ENCODE data around the gene MTFR1L. TPM values are rescaled to one million over a fixed set of nuclear protein-coding genes. Genes with fewer than 3 reads are reported as not detected.

MTFR1L gene
- total RNA-seq, 1 experiment from 2014 or later: 31.7 TPM

GRCh38 chr1:25878690-25879089 is 58.9 kb downstream of the MTFR1L start:
- no peak for DNase-seq (ENCODE audit: low spot score)

GRCh38 chr1:25879675-25880074 is 59.9 kb downstream of the MTFR1L start:
- no peak for DNase-seq (ENCODE audit: low spot score)

GRCh38 chr1:25880518-25880917 is 60.8 kb downstream of the MTFR1L start:
- DNase-seq (ENCODE audit: low spot score): no peak

GRCh38 chr1:25881266-25881665 is 61.5 kb downstream of the MTFR1L start:
- no peak for DNase-seq (ENCODE audit: low spot score)

Other genes with a start within 250 kb of the MTFR1L start
- 0.95 TPM in 1 of 2 replicates, not detected in the other for gene MAN1C1, start 203.2 kb upstream of the MTFR1L start, total RNA-seq (2014; rRNA removed; shearing (Covaris generic))
- 27.7 and 32.1 TPM in 2 replicates for gene SELENON, start 19.8 kb upstream of the MTFR1L start, total RNA-seq (2014; rRNA removed; shearing (Covaris generic))
- 8.7 and 12.4 TPM in 2 replicates for gene AUNIP, start 39.5 kb downstream of the MTFR1L start, total RNA-seq (2014; rRNA removed; shearing (Covaris generic))
- 2.8 and 3.2 TPM in 2 replicates for gene PAQR7, start 55.8 kb downstream of the MTFR1L start, total RNA-seq (2014; rRNA removed; shearing (Covaris generic))
- 204 and 329 TPM in 2 replicates for gene STMN1, start 86.5 kb downstream of the MTFR1L start, total RNA-seq (2014; rRNA removed; shearing (Covaris generic))
- 5.6 and 8.3 TPM in 2 replicates for gene PAFAH2, start 178.1 kb downstream of the MTFR1L start, total RNA-seq (2014; rRNA removed; shearing (Covaris generic))
- gene EXTL1, start 201.8 kb downstream of the MTFR1L start, total RNA-seq (2014; rRNA removed; shearing (Covaris generic)): not detected in 2 replicates
- not detected in 2 replicates for gene SLC30A2, start 226.2 kb downstream of the MTFR1L start, total RNA-seq (2014; rRNA removed; shearing (Covaris generic))
- not detected in 2 replicates for gene TRIM63, start 247.7 kb downstream of the MTFR1L start, total RNA-seq (2014; rRNA removed; shearing (Covaris generic))